B cell (primary cell): ENCODE measurements around the gene OR51L1. TPM values are rescaled to one million over a fixed set of nuclear protein-coding genes. Genes with fewer than 3 reads are reported as not detected.

Experiments used
- ATAC-seq: fragments of 200-7000 bp; cut with Tn5 transposase; one replicate; pipeline ENCODE4 v1.10.0; 2021; ENCODE audit warnings: low read depth, mild to moderate bottlenecking, moderate number of reproducible peaks, moderate library complexity
- CTCF ChIA-PET: fragments of 350-600 bp; sonication (Branson Sonifier 250); formaldehyde crosslinking; loops from one replicate; lab custom pipeline; 2021; ENCODE audit warnings: antibody characterized with exemption, inconsistent platforms; lab: Charles Lee
- POLR2A ChIA-PET: fragments of 350-600 bp; sonication (Branson Sonifier 250); formaldehyde crosslinking; loops from one replicate; lab custom pipeline; 2021; ENCODE audit warnings: antibody characterized with exemption; lab: Charles Lee
- DNase-seq: peaks from one replicate; pipeline ENCODE4 v3.0.0; 2013
- H2AFZ ChIP-seq: 2 replicates; pipeline ENCODE4 v1.6.1; 2012; ENCODE audit warnings: mild to moderate bottlenecking, low read depth, low read length; ENCODE audit not compliant: insufficient read depth, poor library complexity, severe bottlenecking
- H3K27ac ChIP-seq, 2 donors: 1 replicate in 1 of 2; 2 replicates in 1 of 2; pipeline ENCODE4 v1.5.1; 2012 to 2013; ENCODE audit warnings: low read length in 2 of 2, mild to moderate bottlenecking in 2 of 2, moderate library complexity in 1 of 2
- H3K27me3 ChIP-seq, 4 experiments: fragments of 200-600 bp in 1 of 4; sonication (generic) in 1 of 4; replicated peaks in 1 of 4; 1 replicate in 2 of 4; 2 replicates in 2 of 4; pipeline versions ENCODE4 v1.6.1 to v1.7.0; 2013 to 2016; ENCODE audit warnings: low read length in 3 of 4, mild to moderate bottlenecking in 2 of 4, mixed read lengths in 1 of 4, moderate library complexity in 1 of 4; ENCODE audit not compliant: insufficient read depth in 4 of 4, control insufficient read depth in 3 of 4; ENCODE audit errors: control extremely low read depth in 1 of 4
- H3K36me3 ChIP-seq, 2 experiments: replicated peaks in 1 of 2; 1 replicate in 1 of 2; 2 replicates in 1 of 2; pipeline versions ENCODE4 v1.6.1 to v1.7.1; 2013; ENCODE audit warnings: low read length in 1 of 2; ENCODE audit not compliant: insufficient read depth in 2 of 2, control insufficient read depth in 1 of 2; ENCODE audit errors: control extremely low read depth in 1 of 2, extremely low read depth in 1 of 2
- H3K4me1 ChIP-seq, 2 donors: fragments of 200-600 bp in 1 of 2; sonication (generic) in 1 of 2; 1 replicate in 1 of 2; 2 replicates in 1 of 2; pipeline versions ENCODE4 v1.5.1 to v1.6.1; 2013 to 2017; ENCODE audit warnings: low read length in 2 of 2; ENCODE audit not compliant: control insufficient read depth in 2 of 2, insufficient read depth in 2 of 2
- H3K4me2 ChIP-seq: replicated peaks from 2 replicates; pipeline ENCODE3; 2012; ENCODE audit warnings: mild to moderate bottlenecking, low read depth, low read length; ENCODE audit not compliant: poor library complexity, severe bottlenecking
- H3K4me3 ChIP-seq, 5 experiments: fragments of 200-600 bp in 1 of 5; sonication (generic) in 1 of 5; 1 replicate in 3 of 5; 2 replicates in 2 of 5; pipeline versions ENCODE4 v1.5.1 to v1.7.0; 2011 to 2016; ENCODE audit warnings: low read length in 4 of 5, mild to moderate bottlenecking in 4 of 5, low read depth in 2 of 5, control low read depth in 1 of 5, moderate library complexity in 1 of 5; ENCODE audit not compliant: insufficient read depth in 1 of 5; ENCODE audit errors: control extremely low read depth in 1 of 5, extremely low read depth in 1 of 5
- H3K79me2 ChIP-seq: fragments of 200-600 bp; sonication (generic); one replicate; pipeline ENCODE4 v1.6.0; 2016; ENCODE audit warnings: low read length; ENCODE audit not compliant: control insufficient read depth, insufficient read depth
- H3K9ac ChIP-seq: fragments of 200-600 bp; sonication (generic); 2 replicates; pipeline ENCODE4 v1.6.1; 2017; ENCODE audit warnings: mild to moderate bottlenecking, low read length, moderate library complexity
- H3K9me3 ChIP-seq, 3 donors: one replicate each; pipeline versions ENCODE4 v1.6.1 to v1.7.1; 2013; ENCODE audit warnings: low read length in 2 of 3; ENCODE audit not compliant: control insufficient read depth in 2 of 3, insufficient read depth in 1 of 3; ENCODE audit errors: control extremely low read depth in 1 of 3
- H4K20me1 ChIP-seq: 2 replicates; pipeline ENCODE4 v1.6.0; 2012; ENCODE audit warnings: mild to moderate bottlenecking, low read length; ENCODE audit not compliant: insufficient read depth, control insufficient read depth, poor library complexity, severe bottlenecking
- H3K27ac Mint-ChIP-seq: one replicate; pipeline ENCODE4 v1.8.0; 2021; ENCODE audit warnings: mixed read lengths
- H3K27me3 Mint-ChIP-seq: one replicate; pipeline ENCODE4 v1.8.0; 2021; ENCODE audit warnings: mixed read lengths
- H3K4me1 Mint-ChIP-seq: one replicate; pipeline ENCODE4 v1.8.0; 2021; ENCODE audit warnings: mixed read lengths
- H3K4me3 Mint-ChIP-seq: one replicate; pipeline ENCODE4 v1.8.0; 2021; ENCODE audit warnings: mixed read lengths
- H3K9me3 Mint-ChIP-seq: one replicate; pipeline ENCODE4 v1.8.0; 2022; ENCODE audit warnings: mixed read lengths; ENCODE audit not compliant: insufficient read depth
- CTCF ChIP-seq: fragments of 200-600 bp; IDR thresholded peaks from one replicate; pipeline ENCODE4 v1.8.0; 2022; ENCODE audit warnings: antibody characterized with exemption, mild to moderate bottlenecking
- EZH2 ChIP-seq: IDR thresholded peaks from 2 replicates; pipeline ENCODE4 v1.6.1; 2012; ENCODE audit warnings: borderline replicate concordance, low read depth, mild to moderate bottlenecking, moderate library complexity, low read length; ENCODE audit not compliant: insufficient read depth, poor library complexity, severe bottlenecking
- WGBS: methylation state at CpG from one replicate; pipeline ENCODE4 v1.1.5; 2013; ENCODE audit warnings: missing lambda C conversion rate; ENCODE audit not compliant: insufficient coverage; 5-methylcytosine and 5-hydroxymethylcytosine counted together
- intact Hi-C: fragments of 100-400 bp; cut with micrococcal nuclease; formaldehyde crosslinking; loops from one replicate; pipeline ENCODE4 v1.10.0; 2022
- polyA plus RNA-seq: library from polyadenylated mRNA; depleted of rRNA; stranded (reverse); fragments of >200 nt; gene quantifications from 2 replicates; pipeline ENCODE4 v1.2.3, GENCODE V29; 2012
- total RNA-seq, 2 donors: library from RNA; stranded (reverse); fragments of 120-200 nt in 1 of 2; gene quantifications; 1 replicate in 1 of 2; 2 replicates in 1 of 2; pipeline versions ENCODE4 v1.2.3 to v1.2.4, GENCODE V29; 2013 to 2022

OR51L1 gene
- total and polyA plus RNA-seq, 2 donors (not counting 1 experiment from before 2014, with no cell fraction given): not detected

GRCh38 chr11:5046754-5047330 lies 52.2 kb downstream of the OR51L1 start:
- no peak overlapping the region for H3K9ac ChIP-seq
- ATAC-seq (no peak), DNase-seq (no peak)
- no peaks in the 10 kb centered on the region for H4K20me1 ChIP-seq
- H3K27me3 ChIP-seq: no peaks in the 10 kb centered on the region
- Mint-ChIP-seq H3K4me1 (no peaks in the 10 kb centered on the region), H3K4me3 (no peak overlapping the region), H3K27me3 (no peaks in the 10 kb centered on the region), H3K27ac (no peak overlapping the region), H3K9me3 (no peaks in the 10 kb centered on the region)
- no peak overlapping the region for H2AFZ ChIP-seq
- POLR2A ChIA-PET: no interaction called here
- H3K4me3 ChIP-seq: no peak overlapping the region
- CTCF ChIA-PET: no interaction called here
- 91% methylated on average over 12 of the region's 15 CpGs for WGBS
- intact Hi-C loops: no loop called here
- no peaks in the 10 kb centered on the region for H3K79me2 ChIP-seq
- H3K9me3 ChIP-seq: peaks cover 0 to 1% (median 0%) of the 10 kb centered on the region in 3 donors
- no peaks in the 10 kb centered on the region for H3K4me1 ChIP-seq
- TF ChIP-seq EZH2: no peak
- TF ChIP-seq CTCF: no peak
- no peaks in the 10 kb centered on the region for H3K36me3 ChIP-seq
- H3K27ac ChIP-seq: no peak overlapping the region
- no peak overlapping the region for H3K4me2 ChIP-seq

Other genes starting within 250 kb of the OR51L1 start
- not detected in 2 replicates for gene OR51F1, start 224.9 kb upstream of the OR51L1 start, total RNA-seq
- not detected in 2 replicates for gene OR51F1, start 224.9 kb upstream of the OR51L1 start, polyA plus RNA-seq
- gene OR52R1, start 190.5 kb upstream of the OR51L1 start, total RNA-seq: not detected in 2 replicates
- gene OR52R1, start 190.5 kb upstream of the OR51L1 start, polyA plus RNA-seq: not detected in 2 replicates
- not detected in 2 replicates for gene OR51F2, start 173.5 kb upstream of the OR51L1 start, total RNA-seq
- not detected in 2 replicates for gene OR51F2, start 173.5 kb upstream of the OR51L1 start, polyA plus RNA-seq
- gene OR51S1, start 145.6 kb upstream of the OR51L1 start, total RNA-seq: not detected in 2 replicates
- gene OR51S1, start 145.6 kb upstream of the OR51L1 start, polyA plus RNA-seq: not detected in 2 replicates
- gene OR51T1, start 113.0 kb upstream of the OR51L1 start, total RNA-seq: not detected in 2 replicates
- gene OR51T1, start 113.0 kb upstream of the OR51L1 start, polyA plus RNA-seq: not detected in 2 replicates
- not detected in 2 replicates for gene OR51A7, start 91.1 kb upstream of the OR51L1 start, total RNA-seq
- not detected in 2 replicates for gene OR51A7, start 91.1 kb upstream of the OR51L1 start, polyA plus RNA-seq
- gene OR51G2, start 75.5 kb upstream of the OR51L1 start, total RNA-seq: not detected in 2 replicates
- gene OR51G2, start 75.5 kb upstream of the OR51L1 start, polyA plus RNA-seq: not detected in 2 replicates
- not detected in 2 replicates for gene OR51G1, start 70.5 kb upstream of the OR51L1 start, total RNA-seq
- gene OR51G1, start 70.5 kb upstream of the OR51L1 start, polyA plus RNA-seq: not detected in 2 replicates
- gene OR51A4, start 47.2 kb upstream of the OR51L1 start, total RNA-seq: not detected in 2 replicates
- not detected in 2 replicates for gene OR51A4, start 47.2 kb upstream of the OR51L1 start, polyA plus RNA-seq
- gene OR51A2, start 39.1 kb upstream of the OR51L1 start, total RNA-seq: not detected in 2 replicates
- gene OR51A2, start 39.1 kb upstream of the OR51L1 start, polyA plus RNA-seq: not detected in 2 replicates
- not detected in 2 replicates for gene OR52J3, start 51.7 kb downstream of the OR51L1 start, total RNA-seq
- gene OR52J3, start 51.7 kb downstream of the OR51L1 start, polyA plus RNA-seq: not detected in 2 replicates
- gene OR52E2, start 64.8 kb downstream of the OR51L1 start, total RNA-seq: not detected in 2 replicates
- not detected in 2 replicates for gene OR52E2, start 64.8 kb downstream of the OR51L1 start, polyA plus RNA-seq
- not detected in 2 replicates for gene OR52E1, start 74.7 kb downstream of the OR51L1 start, total RNA-seq
- gene OR52E1, start 74.7 kb downstream of the OR51L1 start, polyA plus RNA-seq: not detected in 2 replicates
- not detected in 2 replicates for gene OR52A5, start 143.5 kb downstream of the OR51L1 start, total RNA-seq
- not detected in 2 replicates for gene OR52A5, start 143.5 kb downstream of the OR51L1 start, polyA plus RNA-seq
- not detected in 2 replicates for gene OR52A1, start 159.9 kb downstream of the OR51L1 start, total RNA-seq
- not detected in 2 replicates for gene OR52A1, start 159.9 kb downstream of the OR51L1 start, polyA plus RNA-seq
- not detected in 2 replicates for gene OR51V1, start 205.8 kb downstream of the OR51L1 start, total RNA-seq
- gene OR51V1, start 205.8 kb downstream of the OR51L1 start, polyA plus RNA-seq: not detected in 2 replicates
- gene HBB, start 232.2 kb downstream of the OR51L1 start, total RNA-seq: 378 and 385 TPM in 2 replicates
- gene HBB, start 232.2 kb downstream of the OR51L1 start, polyA plus RNA-seq: 69.7 and 1,053 TPM in 2 replicates
- not detected in 2 replicates for gene HBD, start 239.6 kb downstream of the OR51L1 start, total RNA-seq
- 0.84 TPM in 1 of 2 replicates, not detected in the other for gene HBD, start 239.6 kb downstream of the OR51L1 start, polyA plus RNA-seq